Measurements from ENCODE around the gene DLGAP4.

The DLGAP4 gene

GRCh38 chr20:36311854-36312723 is 6.0 kb downstream of the DLGAP4 start:
- no peak for TF ChIP-seq CTCF (IDR thresholded peaks at IDR 0.05; ENCODE audit: low read depth, low read length, missing control alignments)
- in situ Hi-C loops (cut with HindIII; ENCODE audit: low sequenced_read_pairs) = no loop called here
- no peak for DNase-seq (ENCODE audit: low read depth)
- H3K4me3 ChIP-seq (ENCODE audit: low read depth, low read length) = no peak overlapping the region

- DNase-seq (ENCODE audit: low read depth) = no peak
- in situ Hi-C loops (cut with HindIII; ENCODE audit: low sequenced_read_pairs) = no loop called here
- H3K4me3 ChIP-seq (ENCODE audit: low read depth, low read length) = no peak overlapping the region
- no peak for TF ChIP-seq CTCF (IDR thresholded peaks at IDR 0.05; ENCODE audit: low read depth, low read length, missing control alignments)
Observed at GRCh38 chr20:36312724-36313441, 6.7 kb downstream of the DLGAP4 start.

- no peak overlapping the region for H3K4me3 ChIP-seq (ENCODE audit: low read depth, low read length)
- TF ChIP-seq CTCF (IDR thresholded peaks at IDR 0.05; ENCODE audit: low read depth, low read length, missing control alignments) = no peak
- in situ Hi-C loops (cut with HindIII; ENCODE audit: low sequenced_read_pairs) = no loop called here
- DNase-seq (ENCODE audit: low read depth) = no peak
Observed at GRCh38 chr20:36313476-36313875, 7.3 kb downstream of the DLGAP4 start.

GRCh38 chr20:36313926-36314325 is 7.8 kb downstream of the DLGAP4 start:
- TF ChIP-seq CTCF (IDR thresholded peaks at IDR 0.05; ENCODE audit: low read depth, low read length, missing control alignments) = no peak
- DNase-seq (ENCODE audit: low read depth) = no peak
- no peak overlapping the region for H3K4me3 ChIP-seq (ENCODE audit: low read depth, low read length)
- in situ Hi-C loops (cut with HindIII; ENCODE audit: low sequenced_read_pairs) = no loop called here

- TF ChIP-seq CTCF (IDR thresholded peaks at IDR 0.05; ENCODE audit: low read depth, low read length, missing control alignments) = no peak
- in situ Hi-C loops (cut with HindIII; ENCODE audit: low sequenced_read_pairs) = no loop called here
- no peak overlapping the region for H3K4me3 ChIP-seq (ENCODE audit: low read depth, low read length)
- DNase-seq (ENCODE audit: low read depth) = no peak
Observed at GRCh38 chr20:36314734-36315544, 8.8 kb downstream of the DLGAP4 start.

All from astrocyte of the cerebellum (primary cell).